ENCODE results near the gene PKP3.
"Not testable (repeated sequence)": the region's sequence is repeated elsewhere in the genome, so short reads cannot be mapped to it uniquely, and the experiment has no call there.

The PKP3 gene

DNA sequence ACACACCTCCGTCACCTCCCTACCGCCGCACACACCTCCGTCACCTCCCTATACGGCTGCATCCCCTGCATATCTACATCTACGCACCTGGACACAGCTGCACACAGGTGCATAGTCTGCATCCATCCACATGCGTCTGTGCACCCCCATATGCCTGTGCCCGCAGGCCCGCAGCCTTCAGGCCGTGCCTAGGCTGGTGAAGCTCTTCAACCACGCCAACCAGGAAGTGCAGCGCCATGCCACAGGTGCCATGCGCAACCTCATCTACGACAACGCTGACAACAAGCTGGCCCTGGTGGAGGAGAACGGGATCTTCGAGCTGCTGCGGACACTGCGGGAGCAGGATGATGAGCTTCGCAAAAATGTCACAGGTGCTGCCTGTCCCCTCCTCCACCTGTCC is 4.8 kb downstream of the PKP3 start:
- H3K27ac ChIP-seq, result no peak overlapping the region
- TF ChIP-seq, protein P1, sequence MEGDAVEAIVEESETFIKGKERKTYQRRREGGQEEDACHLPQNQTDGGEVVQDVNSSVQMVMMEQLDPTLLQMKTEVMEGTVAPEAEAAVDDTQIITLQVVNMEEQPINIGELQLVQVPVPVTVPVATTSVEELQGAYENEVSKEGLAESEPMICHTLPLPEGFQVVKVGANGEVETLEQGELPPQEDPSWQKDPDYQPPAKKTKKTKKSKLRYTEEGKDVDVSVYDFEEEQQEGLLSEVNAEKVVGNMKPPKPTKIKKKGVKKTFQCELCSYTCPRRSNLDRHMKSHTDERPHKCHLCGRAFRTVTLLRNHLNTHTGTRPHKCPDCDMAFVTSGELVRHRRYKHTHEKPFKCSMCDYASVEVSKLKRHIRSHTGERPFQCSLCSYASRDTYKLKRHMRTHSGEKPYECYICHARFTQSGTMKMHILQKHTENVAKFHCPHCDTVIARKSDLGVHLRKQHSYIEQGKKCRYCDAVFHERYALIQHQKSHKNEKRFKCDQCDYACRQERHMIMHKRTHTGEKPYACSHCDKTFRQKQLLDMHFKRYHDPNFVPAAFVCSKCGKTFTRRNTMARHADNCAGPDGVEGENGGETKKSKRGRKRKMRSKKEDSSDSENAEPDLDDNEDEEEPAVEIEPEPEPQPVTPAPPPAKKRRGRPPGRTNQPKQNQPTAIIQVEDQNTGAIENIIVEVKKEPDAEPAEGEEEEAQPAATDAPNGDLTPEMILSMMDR (conservative IDR thresholded peaks at IDR 0.05), result no peak

- TF ChIP-seq, protein P1 (conservative IDR thresholded peaks at IDR 0.05), result no peak
- no peak overlapping the region for H3K27ac ChIP-seq
Observed at GRCh38 chr11:399731-400211, 5.8 kb downstream of the PKP3 start.

- TF ChIP-seq, protein P1 (conservative IDR thresholded peaks at IDR 0.05), result no peak
- no peak overlapping the region for H3K27ac ChIP-seq
Observed at GRCh38 chr11:400241-400689, 6.3 kb downstream of the PKP3 start.

DNA sequence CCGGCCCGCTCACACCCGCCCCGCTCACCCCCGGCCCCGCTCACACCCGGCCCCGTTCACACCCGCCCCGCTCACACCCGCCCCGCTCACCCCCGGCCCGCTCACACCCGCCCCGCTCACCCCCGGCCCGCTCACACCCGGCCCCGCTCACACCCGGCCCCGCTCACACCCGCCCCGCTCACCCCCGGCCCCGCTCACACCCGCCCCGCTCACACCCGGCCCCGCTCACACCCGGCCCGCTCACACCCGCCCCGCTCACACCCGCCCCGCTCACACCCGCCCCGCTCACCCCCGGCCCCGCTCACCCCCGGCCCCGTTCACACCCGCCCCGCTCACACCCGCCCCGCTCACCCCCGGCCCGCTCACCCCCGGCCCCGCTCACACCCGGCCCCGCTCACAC is 7.2 kb downstream of the PKP3 start:
- not testable (repeated sequence) for H3K27ac ChIP-seq

- TF ChIP-seq, protein P1 (conservative IDR thresholded peaks at IDR 0.05), result no peak
- H3K27ac ChIP-seq, result no peak overlapping the region
Observed at GRCh38 chr11:403021-403760, 9.2 kb downstream of the PKP3 start.

DNA sequence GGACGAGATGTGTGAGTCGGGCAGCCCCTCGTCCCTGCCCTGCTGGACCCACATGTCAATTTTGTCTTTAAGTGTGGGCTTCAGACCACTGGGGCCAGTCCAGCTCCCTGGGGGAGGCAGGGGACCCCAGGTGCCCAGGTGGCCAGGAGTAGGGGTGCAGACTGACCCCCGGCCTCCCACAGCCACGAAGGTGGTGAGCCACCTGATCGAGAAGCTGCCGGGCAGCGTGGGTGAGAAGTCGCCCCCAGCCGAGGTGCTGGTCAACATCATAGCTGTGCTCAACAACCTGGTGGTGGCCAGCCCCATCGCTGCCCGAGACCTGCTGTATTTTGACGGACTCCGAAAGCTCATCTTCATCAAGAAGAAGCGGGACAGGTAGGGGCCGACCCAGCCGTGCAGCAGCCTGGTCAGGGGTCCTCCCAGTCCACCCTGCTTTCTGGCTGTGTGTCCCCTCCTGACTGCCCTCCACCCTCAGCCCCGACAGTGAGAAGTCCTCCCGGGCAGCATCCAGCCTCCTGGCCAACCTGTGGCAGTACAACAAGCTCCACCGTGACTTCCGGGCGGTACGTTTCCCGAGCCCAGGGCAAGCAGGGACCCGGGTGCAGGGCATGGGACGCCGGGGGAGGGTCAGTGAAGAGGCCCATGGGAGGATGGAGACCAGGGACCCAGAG is 9.9 kb downstream of the PKP3 start:
- TF ChIP-seq, protein P1 (conservative IDR thresholded peaks at IDR 0.05), result no peak
- no peak overlapping the region for H3K27ac ChIP-seq

- H3K27ac ChIP-seq, result no peak overlapping the region
- TF ChIP-seq, protein P1 (conservative IDR thresholded peaks at IDR 0.05), result no peak
Observed at GRCh38 chr11:404551-405264, 10.7 kb downstream of the PKP3 start.

Data from VCaP (cell line).